ENCODE measurements around the gene KSR2.

The KSR2 gene

GRCh38 chr12:117476341-117476740, 492.4 kb downstream of the KSR2 start:
- DNase-seq, result no peak

GRCh38 chr12:117473856-117474255, 494.9 kb downstream of the KSR2 start:
- no peak for DNase-seq

- DNase-seq, result peak; percentile 4
These were observed 495.8 kb downstream of the KSR2 start for GRCh38 chr12:117472983-117473382.

DNA sequence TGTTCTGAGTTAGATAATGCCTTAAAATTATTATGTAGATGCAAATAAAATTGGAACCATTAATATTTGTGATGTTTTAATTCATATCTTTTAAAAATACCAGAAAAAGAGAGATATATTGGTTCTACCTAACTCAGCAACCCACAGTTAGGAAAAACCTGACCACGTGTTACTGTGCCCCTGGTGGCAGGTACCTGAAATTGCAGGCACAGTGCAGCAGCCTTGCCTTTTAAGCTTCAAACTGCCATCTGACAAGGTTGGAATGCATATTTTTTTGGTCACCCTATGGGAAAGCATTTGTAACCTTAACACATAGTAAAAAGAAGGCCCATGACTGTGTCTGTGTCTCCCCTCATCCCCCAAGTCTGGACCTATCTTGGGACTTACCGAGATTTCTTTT, 498.0 kb downstream of the KSR2 start:
- DNase-seq, result peak; percentile 12

DNA sequence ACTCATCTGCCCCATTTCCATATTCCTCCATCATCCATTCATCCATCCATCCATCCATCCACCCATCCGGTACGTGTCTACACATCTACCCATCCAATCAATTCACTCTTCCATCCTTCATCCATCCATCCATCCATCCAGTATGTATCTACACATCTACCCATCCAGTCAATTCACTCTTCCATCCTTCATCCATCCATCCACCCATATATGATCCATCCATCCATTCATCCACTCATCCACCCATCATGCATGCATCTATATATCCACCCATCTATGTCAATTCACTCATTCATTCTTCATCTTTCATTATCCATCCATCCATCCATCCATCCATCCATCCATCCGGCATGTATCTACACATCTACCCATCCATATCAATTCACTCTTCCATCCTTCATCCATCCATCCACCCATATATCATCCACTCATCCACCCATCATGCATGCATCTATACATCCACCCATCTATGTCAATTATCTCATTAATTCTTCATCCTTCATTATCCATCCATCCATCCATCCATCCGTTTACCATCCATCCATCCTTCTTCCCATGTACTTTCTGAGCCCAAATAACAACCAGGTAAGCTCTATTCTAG, 498.8 kb downstream of the KSR2 start:
- DNase-seq, result no peak

DNA sequence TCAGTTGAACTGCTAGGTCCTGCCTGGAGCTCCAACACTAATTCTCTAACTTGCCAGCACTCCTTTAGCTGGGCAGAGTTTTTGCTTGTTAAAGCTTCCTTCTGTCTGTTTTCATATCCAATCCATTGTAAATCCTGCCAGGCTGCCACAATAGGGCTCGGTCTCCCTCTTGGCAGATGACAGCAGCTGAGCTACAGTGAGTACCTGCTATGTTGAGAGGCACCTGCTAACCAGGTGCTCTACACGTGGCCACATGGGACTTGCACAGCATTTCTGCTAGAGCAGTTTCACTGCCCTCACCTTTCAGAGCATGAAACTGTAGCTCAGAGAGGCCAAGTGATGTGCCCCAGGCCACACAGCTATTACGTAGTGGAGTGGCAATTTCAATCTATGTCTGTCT, 500.8 kb downstream of the KSR2 start:
- no peak for DNase-seq

- DNase-seq, result no peak
These were observed 501.2 kb downstream of the KSR2 start for GRCh38 chr12:117467588-117467987.

GRCh38 chr12:117466677-117467362, 502.0 kb downstream of the KSR2 start:
- no peak for DNase-seq

- DNase-seq, result no peak
These were observed 507.1 kb downstream of the KSR2 start for GRCh38 chr12:117461732-117462131.

DNA sequence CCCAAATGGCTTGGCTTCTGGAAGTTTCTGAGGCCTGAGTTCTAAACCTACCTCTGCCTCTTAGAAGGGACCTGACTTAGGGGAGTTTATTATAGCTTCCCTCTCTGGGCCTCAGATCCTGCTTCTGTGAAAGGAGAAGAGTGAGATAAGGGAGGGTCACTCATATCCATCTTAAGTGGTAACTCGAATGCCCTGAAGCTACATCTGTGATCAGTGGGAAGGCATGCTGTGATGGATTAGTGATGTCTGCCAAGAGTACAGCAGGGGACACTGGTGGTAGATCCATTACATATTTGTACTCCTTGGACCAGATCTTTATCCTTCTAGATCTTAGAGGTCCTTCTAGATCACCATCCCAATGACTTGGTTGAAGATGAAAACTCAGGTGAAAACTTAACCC, 509.6 kb downstream of the KSR2 start:
- DNase-seq, result no peak

GRCh38 chr12:117457189-117457588, 511.6 kb downstream of the KSR2 start:
- no peak for DNase-seq

DNA sequence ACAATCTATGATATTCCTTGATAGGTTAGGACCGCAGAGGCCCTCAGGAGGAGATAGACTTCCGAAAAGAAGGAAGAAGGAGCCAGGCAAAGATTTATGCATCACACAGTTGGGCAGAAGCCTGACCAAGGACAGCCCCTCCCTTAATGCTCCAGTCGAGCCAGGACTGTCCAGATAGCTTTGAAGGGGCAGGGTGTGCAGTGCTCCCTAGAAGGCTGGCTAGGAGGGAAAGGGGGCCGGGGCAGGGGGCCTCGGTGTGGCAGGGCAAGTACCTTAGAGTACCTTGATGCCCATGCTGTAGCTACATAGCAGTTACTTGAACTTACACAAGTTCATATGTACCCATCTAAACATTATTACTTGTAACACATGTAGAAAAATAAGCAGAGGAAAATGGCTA, 512.7 kb downstream of the KSR2 start:
- no peak for DNase-seq

GRCh38 chr12:117453961-117454360, 514.8 kb downstream of the KSR2 start:
- no peak for DNase-seq

- DNase-seq, result no peak
These were observed 516.7 kb downstream of the KSR2 start for GRCh38 chr12:117452112-117452511.

DNA sequence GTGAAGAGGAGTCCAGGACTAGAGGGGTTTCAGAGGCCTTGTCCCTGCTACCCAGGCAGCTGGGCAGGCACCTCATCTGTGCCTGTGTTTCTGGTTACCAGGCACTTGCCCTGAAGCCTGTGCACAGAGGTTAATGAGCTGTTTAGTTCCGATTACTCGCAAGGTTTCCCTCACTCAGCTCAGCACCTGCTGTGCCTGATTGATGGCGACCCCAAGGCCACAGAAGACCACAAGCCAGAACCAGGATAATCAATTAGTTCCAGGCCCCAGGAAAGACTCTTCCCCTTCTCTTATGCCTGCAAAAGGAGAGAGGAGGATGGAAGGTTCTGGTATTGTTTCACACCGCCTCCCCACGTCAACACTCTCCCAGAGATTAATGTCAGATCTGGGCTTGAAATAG, 518.6 kb downstream of the KSR2 start:
- no peak for DNase-seq

GRCh38 chr12:117447665-117448366, 521.0 kb downstream of the KSR2 start:
- no peak for DNase-seq

DNA sequence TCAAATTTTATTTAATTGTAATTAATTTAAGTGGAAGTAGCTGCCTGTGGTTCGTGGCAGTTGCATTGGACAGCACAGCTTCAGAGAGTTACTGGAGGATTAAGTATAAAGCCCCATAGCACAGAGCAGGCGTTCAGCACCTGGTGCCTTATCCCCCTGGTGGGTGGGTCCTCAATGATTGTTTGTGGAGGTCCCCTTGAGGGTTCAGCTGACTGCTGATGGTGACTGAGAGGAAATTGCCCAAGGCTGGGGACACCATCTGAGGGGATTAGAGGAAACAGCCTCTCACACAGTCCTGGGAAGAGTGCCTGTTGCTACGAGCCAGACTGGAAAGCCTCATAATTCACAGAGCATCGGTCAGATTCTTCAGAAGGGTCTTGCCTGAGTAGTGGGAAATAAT, 524.0 kb downstream of the KSR2 start:
- DNase-seq, result no peak

- DNase-seq, result no peak
These were observed 527.0 kb downstream of the KSR2 start for GRCh38 chr12:117441751-117442150.

DNA sequence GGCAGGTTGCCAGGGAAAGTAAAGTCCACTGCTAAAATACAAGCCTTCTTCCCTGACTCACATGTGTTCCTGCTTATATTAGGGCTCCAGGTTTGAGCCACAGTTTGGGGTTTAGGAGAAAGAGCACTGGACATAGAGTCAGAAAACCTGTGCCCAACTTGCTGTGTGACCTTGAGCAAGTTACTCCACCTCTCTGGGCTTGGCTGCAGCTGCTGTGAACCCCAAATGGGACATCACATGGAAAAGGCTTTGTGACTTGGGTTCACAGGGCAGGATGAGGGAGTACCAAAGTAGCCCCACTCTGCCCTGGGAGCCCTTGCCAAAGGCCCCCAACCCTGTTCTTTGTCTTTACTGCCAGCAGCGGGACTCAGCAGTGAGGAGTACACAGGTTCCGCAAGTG, 528.4 kb downstream of the KSR2 start:
- DNase-seq, result no peak

DNA sequence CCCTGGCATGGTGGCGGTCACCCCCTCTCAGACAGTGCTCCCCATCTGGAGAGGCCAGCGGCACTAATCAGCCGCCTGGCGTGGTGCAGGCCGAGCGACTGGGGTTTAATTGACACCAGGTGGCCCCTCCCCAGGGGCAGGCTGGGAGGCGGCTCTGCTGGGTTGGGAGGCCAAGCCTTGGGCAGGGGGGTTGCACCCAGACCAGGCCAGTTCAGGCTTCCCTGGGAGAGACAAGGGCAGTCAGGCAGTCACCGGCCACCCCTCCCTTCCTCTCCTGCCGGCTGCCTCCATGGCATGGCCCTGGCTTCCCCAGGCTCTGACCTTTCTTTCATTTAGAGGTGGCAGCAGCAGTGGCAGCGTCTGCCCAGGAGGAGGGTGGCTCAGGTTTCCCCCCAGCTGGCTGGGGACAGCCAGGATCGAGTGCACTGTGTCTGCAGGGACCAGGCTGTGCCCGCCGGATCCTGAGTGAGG, 529.2 kb downstream of the KSR2 start:
- DNase-seq, result no peak

- no peak for DNase-seq
These were observed 530.0 kb downstream of the KSR2 start for GRCh38 chr12:117438809-117439208.

GRCh38 chr12:117437516-117438255, 531.1 kb downstream of the KSR2 start:
- no peak for DNase-seq

GRCh38 chr12:117433878-117434277, 534.9 kb downstream of the KSR2 start:
- DNase-seq, result no peak

DNA sequence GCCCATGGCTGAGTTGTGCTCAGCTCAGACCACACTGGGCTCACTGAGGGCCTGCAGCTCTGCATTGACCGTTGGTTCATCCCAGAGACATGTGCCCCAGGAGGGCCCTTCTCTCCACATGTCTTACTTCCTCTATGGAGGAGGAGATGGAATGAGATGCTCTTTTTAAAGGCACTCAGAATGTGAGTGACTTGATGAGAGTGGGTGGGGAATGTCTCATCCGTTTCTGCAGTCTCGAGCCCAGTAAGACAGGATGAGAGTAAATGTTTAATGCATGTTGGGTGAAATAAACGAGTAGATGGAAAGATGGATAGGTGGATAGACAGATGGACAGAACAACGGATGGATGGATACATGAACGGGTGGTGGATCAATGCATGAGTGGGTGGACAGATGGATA, 538.5 kb downstream of the KSR2 start:
- DNase-seq, result no peak
